Activated T-cell treated with anti-CD3 and anti-CD28 coated beads, Interleukin-2, amount 50 U/mL, for 72 hours (primary cell): ENCODE results near the gene COL21A1. TPM values are rescaled to one million over a fixed set of nuclear protein-coding genes. Genes with fewer than 3 reads are reported as not detected.

Experiments used
- ATAC-seq, 2 donors: fragments of 150-1000 bp; cut with Tn5 transposase; replicated peaks in 1 of 2; 2 replicates each; pipeline ENCODE4 v1.10.0; 2021; ENCODE audit warnings: moderate library complexity in 2 of 2, mild to moderate bottlenecking in 1 of 2
- DNase-seq, 2 donors: peaks; one replicate each; pipeline ENCODE4 v3.0.0; 2021 to 2022; ENCODE audit warnings: mixed read lengths in 1 of 2
- H3K27ac Mint-ChIP-seq: one replicate; pipeline ENCODE4 v1.8.0; 2022; ENCODE audit warnings: mild to moderate bottlenecking, moderate library complexity, mixed read lengths
- H3K27me3 Mint-ChIP-seq: one replicate; pipeline ENCODE4 v1.8.0; 2022; ENCODE audit warnings: low read depth, mixed read lengths
- H3K36me3 Mint-ChIP-seq, 2 donors: one replicate each; pipeline ENCODE4 v1.8.0; 2022; ENCODE audit warnings: mixed read lengths in 2 of 2, mild to moderate bottlenecking in 1 of 2; ENCODE audit not compliant: insufficient read depth in 2 of 2
- H3K4me1 Mint-ChIP-seq: one replicate; pipeline ENCODE4 v1.8.0; 2022; ENCODE audit warnings: low read depth, mixed read lengths
- H3K4me3 Mint-ChIP-seq, 2 donors: one replicate each; pipeline ENCODE4 v1.8.0; 2022; ENCODE audit warnings: mild to moderate bottlenecking in 2 of 2, mixed read lengths in 2 of 2, moderate library complexity in 2 of 2
- H3K9me3 Mint-ChIP-seq, 2 donors: one replicate each; pipeline ENCODE4 v1.8.0; 2022; ENCODE audit warnings: mixed read lengths in 2 of 2
- total RNA-seq, 2 donors: library from RNA; stranded (reverse); gene quantifications; one replicate each; pipeline ENCODE4 v1.2.3, GENCODE V29; 2022

Gene COL21A1
- total RNA-seq, 2 donors from 2014 or later, result not detected

DNA sequence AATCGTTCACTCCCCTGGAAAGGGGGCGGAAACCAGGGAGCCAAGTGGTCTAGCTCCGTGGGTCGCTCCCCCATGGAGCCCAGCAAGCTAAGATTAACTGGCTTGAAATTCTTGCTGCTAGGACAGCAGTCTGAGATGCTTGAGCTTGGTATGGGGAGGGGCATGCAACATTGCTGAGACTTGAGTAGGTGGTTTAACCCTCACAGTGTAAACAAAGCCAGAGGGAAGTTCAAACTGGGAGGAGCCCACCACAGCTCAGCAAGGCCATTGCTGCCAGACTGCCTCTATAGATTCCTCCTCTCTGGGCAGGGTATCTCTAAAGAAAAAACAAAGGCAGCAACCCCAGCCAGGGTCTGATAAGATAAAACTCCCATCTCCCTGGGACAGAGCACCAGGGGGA, 43.2 kb downstream of the COL21A1 start:
- ATAC-seq (no peak), DNase-seq (no peak)
- peaks cover 0 to 1% of the 10 kb centered on the region in 2 donors for H3K36me3 Mint-ChIP-seq
- peaks cover 10 to 18% of the 10 kb centered on the region in 2 donors for H3K9me3 Mint-ChIP-seq
- no peaks in the 10 kb centered on the region for H3K27me3 Mint-ChIP-seq
- no peaks in the 10 kb centered on the region for H3K4me1 Mint-ChIP-seq
- H3K27ac Mint-ChIP-seq, result no peak overlapping the region
- no peak overlapping the region for H3K4me3 Mint-ChIP-seq

DNA sequence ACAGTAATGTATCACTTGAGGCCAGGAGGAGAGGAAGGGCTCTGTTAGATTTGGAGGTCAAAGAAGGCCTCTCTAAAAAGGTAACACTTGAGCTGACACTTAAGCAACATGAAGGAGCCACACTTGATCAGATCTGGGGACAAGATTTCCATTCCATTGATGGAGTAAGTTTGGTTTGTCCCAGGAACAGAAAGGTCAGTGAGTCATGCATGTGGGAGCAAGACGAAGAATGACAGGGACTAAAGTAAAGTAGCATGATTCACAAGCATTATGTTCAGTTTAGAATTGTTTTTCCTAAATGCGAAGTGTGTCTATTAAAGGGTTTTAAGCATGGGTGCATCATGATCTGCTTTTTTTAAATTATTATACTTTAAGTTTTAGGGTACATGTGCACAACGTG, 47.4 kb downstream of the COL21A1 start:
- DNase-seq, result no peak
- Mint-ChIP-seq H3K27me3 (no peaks in the 10 kb centered on the region), H3K4me3 (no peak overlapping the region), H3K27ac (no peak overlapping the region), H3K4me1 (no peaks in the 10 kb centered on the region), H3K9me3 (peaks cover 10 to 13% of the 10 kb centered on the region in 2 donors), H3K36me3 (peaks cover 0 to 1% of the 10 kb centered on the region in 2 donors)
- no peak for ATAC-seq

DNA sequence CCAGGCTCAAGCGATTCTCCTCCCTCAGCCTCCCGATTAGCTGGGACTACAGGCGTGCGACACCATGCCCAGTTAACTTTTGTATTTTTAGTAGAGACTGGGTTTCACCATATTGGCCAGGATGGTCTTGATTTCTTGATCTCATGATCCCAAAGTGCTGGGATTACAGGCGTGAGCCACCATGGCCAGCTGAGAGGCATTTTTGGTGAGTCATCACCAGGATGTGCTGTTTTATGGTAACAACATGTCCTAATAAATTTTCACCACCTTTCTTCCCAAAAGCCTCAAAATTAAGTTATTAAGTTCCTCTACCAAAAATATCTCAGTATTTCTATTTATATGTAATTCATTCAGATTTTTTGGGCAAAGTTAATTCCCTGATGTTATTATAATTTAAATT, 53.5 kb downstream of the COL21A1 start:
- Mint-ChIP-seq H3K9me3 (peaks cover 8 to 15% of the 10 kb centered on the region in 2 donors), H3K27me3 (no peaks in the 10 kb centered on the region), H3K36me3 (peaks cover 0 to 3% of the 10 kb centered on the region in 2 donors), H3K27ac (no peak overlapping the region), H3K4me3 (no peak overlapping the region), H3K4me1 (no peaks in the 10 kb centered on the region)
- ATAC-seq (no peak), DNase-seq (no peak)

DNA sequence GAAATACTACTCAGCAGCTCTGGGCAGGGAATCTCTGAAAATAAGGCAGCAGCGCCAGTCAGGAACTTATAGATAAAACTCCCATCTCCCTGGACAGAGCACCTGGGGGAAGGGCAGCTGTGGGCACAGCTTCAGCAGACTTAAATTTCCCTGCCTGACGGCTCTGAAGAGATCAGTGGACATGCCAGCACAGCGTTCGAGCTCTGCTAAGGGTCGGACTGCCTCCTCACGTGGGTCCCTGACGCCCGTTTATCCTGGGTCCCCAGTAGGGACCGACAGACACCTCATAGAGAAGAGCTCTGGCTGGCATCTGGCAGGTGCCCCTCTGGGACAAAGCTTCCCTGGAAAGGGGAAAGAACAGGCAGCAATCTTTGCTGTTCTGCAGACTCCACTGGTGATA, 59.0 kb downstream of the COL21A1 start:
- no peak for DNase-seq
- Mint-ChIP-seq H3K4me3 (no peak overlapping the region), H3K27ac (no peak overlapping the region), H3K36me3 (peaks cover 0 to 3% of the 10 kb centered on the region in 2 donors), H3K9me3 (peaks cover 6 to 9% of the 10 kb centered on the region in 2 donors), H3K4me1 (no peaks in the 10 kb centered on the region), H3K27me3 (no peaks in the 10 kb centered on the region)
- ATAC-seq, result no peak

DNA sequence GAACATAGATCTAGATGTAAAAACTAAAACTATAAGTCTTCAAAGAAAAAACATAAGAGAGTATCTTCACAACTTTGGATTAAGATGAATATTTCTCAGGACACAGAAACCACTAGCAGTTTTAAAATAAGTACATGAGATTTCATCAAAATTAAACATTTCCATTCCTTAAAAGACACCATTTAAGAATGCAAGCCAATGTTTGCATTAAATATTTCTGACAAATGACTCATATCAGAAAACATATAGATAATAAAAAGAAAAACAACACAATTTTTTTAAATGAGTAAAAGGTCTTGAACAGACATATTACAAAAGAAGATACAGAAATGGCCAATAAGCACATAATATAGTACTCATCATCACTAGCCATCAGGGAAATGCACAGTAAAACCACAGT, 59.7 kb downstream of the COL21A1 start:
- Mint-ChIP-seq H3K27me3 (no peaks in the 10 kb centered on the region), H3K4me1 (no peaks in the 10 kb centered on the region), H3K27ac (no peak overlapping the region), H3K9me3 (peaks cover 4 to 9% of the 10 kb centered on the region in 2 donors), H3K36me3 (peaks cover 0 to 3% of the 10 kb centered on the region in 2 donors), H3K4me3 (no peak overlapping the region)
- DNase-seq (no peak), ATAC-seq (no peak)

DNA sequence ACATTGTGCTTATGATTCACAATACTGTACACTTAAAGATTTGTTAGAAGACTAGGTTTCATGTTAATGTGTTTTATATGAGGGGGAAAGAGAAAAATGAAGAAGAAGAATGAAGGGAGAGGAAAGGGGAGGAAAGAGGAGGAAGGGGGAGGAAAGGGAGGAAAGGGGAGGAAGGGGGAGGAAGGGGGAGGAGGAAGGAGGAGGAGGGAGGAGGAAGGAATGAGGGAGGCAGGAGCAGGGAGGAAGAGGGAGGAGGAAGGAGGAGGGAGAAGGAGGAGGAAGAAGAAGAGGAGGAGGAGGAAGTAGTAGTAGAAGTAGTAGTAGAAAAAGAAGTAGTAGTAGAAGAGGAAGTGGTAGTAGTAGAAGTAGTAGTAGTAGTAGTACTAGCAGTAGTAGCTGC, 70.6 kb downstream of the COL21A1 start:
- H3K4me1 Mint-ChIP-seq, result no peaks in the 10 kb centered on the region
- ATAC-seq, result no peak
- H3K4me3 Mint-ChIP-seq, result no peak overlapping the region
- no peak for DNase-seq
- H3K9me3 Mint-ChIP-seq, result peaks cover 18 to 19% of the 10 kb centered on the region in 2 donors
- no peak overlapping the region for H3K27ac Mint-ChIP-seq
- peaks cover 5 to 8% of the 10 kb centered on the region in 2 donors for H3K36me3 Mint-ChIP-seq
- H3K27me3 Mint-ChIP-seq, result no peaks in the 10 kb centered on the region

DNA sequence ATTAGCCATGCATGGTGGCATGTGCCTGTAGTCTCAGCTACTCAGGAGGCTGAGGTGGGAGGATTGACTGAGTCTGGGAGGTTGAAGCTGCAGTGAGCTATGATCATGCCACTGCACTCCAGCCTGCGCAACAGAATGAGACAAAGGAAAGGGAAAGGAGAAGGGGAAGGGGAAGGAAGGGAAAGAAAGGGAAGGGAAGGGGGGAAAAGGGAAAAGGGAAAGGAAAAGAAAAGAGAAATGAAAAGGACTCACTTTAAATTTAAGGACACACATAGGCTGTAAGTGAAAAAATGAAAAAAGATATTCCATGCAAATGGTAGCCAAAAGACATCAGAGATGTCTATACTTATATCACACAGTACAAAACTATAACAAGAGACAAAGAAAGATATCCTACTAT, 74.2 kb downstream of the COL21A1 start:
- no peak for DNase-seq
- H3K36me3 Mint-ChIP-seq, result peaks cover 5 to 9% of the 10 kb centered on the region in 2 donors
- ATAC-seq, result no peak
- peaks cover 23 to 29% of the 10 kb centered on the region in 2 donors for H3K9me3 Mint-ChIP-seq
- H3K27me3 Mint-ChIP-seq, result no peaks in the 10 kb centered on the region
- no peak overlapping the region for H3K4me3 Mint-ChIP-seq
- H3K4me1 Mint-ChIP-seq, result no peaks in the 10 kb centered on the region
- no peak overlapping the region for H3K27ac Mint-ChIP-seq

DNA sequence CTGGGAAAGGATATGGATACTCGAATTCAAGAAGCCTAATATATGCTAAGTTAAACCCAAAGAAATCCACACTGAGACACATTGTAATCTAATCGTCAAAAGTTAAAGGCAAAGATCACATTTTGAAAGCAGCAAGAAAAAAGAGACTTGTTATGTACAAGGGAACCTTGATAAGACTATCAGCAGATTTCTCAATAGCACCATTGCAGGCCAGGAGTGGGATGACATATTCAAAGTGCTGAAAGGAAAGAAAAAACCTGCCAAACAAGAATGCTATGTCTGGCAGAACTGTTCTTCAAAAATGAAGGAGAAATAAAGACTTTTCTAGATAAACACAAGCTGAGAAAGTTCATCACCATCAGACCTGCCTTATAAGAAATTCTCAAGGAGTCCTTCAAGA, 75.2 kb downstream of the COL21A1 start:
- no peak overlapping the region for H3K27ac Mint-ChIP-seq
- no peaks in the 10 kb centered on the region for H3K4me1 Mint-ChIP-seq
- H3K36me3 Mint-ChIP-seq, result peaks cover 5 to 9% of the 10 kb centered on the region in 2 donors
- no peak for ATAC-seq
- no peaks in the 10 kb centered on the region for H3K27me3 Mint-ChIP-seq
- peaks cover 23 to 30% of the 10 kb centered on the region in 2 donors for H3K9me3 Mint-ChIP-seq
- DNase-seq, result no peak
- no peak overlapping the region for H3K4me3 Mint-ChIP-seq

DNA sequence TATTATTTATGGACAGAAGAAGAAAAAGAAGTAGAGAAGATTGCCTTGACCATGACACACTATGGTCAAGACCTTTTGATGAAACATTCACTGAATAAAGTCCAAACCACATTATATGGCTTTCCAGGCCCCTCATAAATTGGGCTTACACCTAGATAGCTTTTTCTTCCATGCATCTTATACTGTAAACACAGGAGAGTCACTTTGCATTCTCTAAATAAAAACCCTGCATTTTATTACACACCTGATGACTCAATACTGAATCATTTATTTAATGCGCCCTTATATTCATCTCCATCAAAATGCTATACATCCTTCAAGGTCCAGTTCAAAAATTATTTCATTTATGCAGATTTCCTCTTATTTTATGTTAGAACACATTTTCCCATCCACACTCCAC, 78.0 kb downstream of the COL21A1 start:
- H3K9me3 Mint-ChIP-seq, result peaks cover 18 to 26% of the 10 kb centered on the region in 2 donors
- peaks cover 2 to 7% of the 10 kb centered on the region in 2 donors for H3K36me3 Mint-ChIP-seq
- H3K4me1 Mint-ChIP-seq, result no peaks in the 10 kb centered on the region
- DNase-seq (no peak), ATAC-seq (no peak)
- no peak overlapping the region for H3K4me3 Mint-ChIP-seq
- H3K27me3 Mint-ChIP-seq, result no peaks in the 10 kb centered on the region
- no peak overlapping the region for H3K27ac Mint-ChIP-seq

DNA sequence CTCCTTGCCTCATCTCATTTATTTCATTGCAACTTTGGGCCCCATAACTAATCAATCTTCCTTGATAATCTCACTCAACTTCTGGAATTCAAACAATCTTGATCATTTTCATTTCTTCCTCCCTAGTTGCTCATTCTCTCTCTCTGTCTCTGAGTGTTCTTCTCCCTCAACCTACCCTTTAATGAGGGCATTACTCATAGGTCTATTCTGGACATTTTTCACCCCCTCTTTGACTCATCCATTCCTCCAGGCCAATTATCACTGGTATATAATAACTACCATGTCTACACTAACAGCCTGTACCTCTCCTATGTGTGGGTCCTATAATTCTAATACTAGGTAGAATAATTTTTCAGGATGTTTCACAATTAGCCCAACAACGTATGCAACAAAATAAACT, 78.8 kb downstream of the COL21A1 start:
- H3K36me3 Mint-ChIP-seq, result peaks cover 2 to 7% of the 10 kb centered on the region in 2 donors
- no peak overlapping the region for H3K4me3 Mint-ChIP-seq
- no peak for ATAC-seq
- DNase-seq, result no peak
- H3K27me3 Mint-ChIP-seq, result no peaks in the 10 kb centered on the region
- peaks cover 18 to 25% of the 10 kb centered on the region in 2 donors for H3K9me3 Mint-ChIP-seq
- H3K27ac Mint-ChIP-seq, result no peak overlapping the region
- H3K4me1 Mint-ChIP-seq, result no peaks in the 10 kb centered on the region

DNA sequence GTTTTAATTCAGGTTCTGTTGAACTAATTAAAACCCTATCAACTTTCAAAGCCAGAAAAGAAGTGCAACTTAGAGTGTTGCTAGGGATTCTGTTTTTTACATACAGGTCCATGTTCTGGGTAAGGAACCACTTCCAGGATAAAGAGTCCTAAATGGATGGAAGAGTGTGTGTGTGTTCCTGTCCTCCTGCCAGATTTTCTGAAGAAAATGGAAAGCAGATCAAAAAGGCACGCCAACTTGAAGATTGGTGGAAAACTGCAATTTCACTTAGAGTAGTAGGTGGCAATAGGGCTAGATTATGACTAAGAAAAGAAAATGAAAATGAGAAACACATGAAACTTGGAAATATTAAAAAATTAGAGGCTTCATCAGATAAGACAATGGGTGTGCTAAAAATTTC, 85.3 kb downstream of the COL21A1 start:
- Mint-ChIP-seq H3K4me3 (no peak overlapping the region), H3K27me3 (no peaks in the 10 kb centered on the region), H3K27ac (no peak overlapping the region), H3K4me1 (no peaks in the 10 kb centered on the region), H3K36me3 (no peaks in the 10 kb centered on the region), H3K9me3 (peaks cover 2 to 4% of the 10 kb centered on the region in 2 donors)
- no peak for DNase-seq
- ATAC-seq, result no peak

DNA sequence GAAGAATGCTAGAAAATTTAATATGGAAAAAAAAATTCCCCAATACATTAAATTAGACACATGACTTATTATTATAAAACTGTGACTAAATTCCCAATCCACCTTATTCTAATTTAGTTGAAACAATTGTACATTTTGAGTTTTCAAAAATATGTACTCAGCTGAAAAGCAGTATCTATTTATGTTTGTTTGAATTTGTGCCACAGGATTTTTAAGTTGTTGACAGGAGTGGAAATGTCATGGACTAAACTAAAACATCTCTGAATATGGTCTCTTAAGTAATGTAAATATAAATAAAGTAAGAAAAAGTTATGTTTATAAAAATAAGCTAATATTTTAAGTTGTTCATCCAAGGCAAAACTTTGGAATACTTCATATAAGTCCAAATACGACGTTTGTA, 86.9 kb downstream of the COL21A1 start:
- no peak for DNase-seq
- no peak overlapping the region for H3K4me3 Mint-ChIP-seq
- H3K36me3 Mint-ChIP-seq, result no peaks in the 10 kb centered on the region
- H3K9me3 Mint-ChIP-seq, result peaks cover 2 to 5% of the 10 kb centered on the region in 2 donors
- ATAC-seq, result no peak
- H3K27me3 Mint-ChIP-seq, result no peaks in the 10 kb centered on the region
- H3K27ac Mint-ChIP-seq, result no peak overlapping the region
- no peaks in the 10 kb centered on the region for H3K4me1 Mint-ChIP-seq

DNA sequence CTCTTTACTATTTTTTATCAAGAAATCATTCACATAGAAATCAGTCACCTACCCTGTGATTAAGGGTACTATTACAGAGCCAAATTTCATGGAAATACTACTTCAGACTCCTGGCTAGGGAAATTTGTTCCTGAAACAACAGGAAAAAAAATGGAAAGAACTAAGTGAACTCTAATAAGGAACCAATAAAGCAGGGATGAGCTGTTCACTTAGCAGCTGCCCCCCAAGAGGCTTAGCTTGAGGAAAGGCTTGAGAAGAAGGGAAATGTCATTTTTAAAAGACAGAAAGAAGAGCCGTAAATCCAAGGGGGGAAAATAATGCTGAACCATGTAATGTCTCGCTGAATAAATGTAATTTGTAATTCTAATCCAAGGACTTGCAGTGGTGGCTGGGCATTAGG, 88.8 kb downstream of the COL21A1 start:
- Mint-ChIP-seq H3K27ac (no peak overlapping the region), H3K4me3 (no peak overlapping the region), H3K27me3 (no peaks in the 10 kb centered on the region), H3K4me1 (no peaks in the 10 kb centered on the region), H3K9me3 (peaks cover 6 to 10% of the 10 kb centered on the region in 2 donors), H3K36me3 (peaks cover 0 to 2% of the 10 kb centered on the region in 2 donors)
- DNase-seq (no peak), ATAC-seq (no peak)

DNA sequence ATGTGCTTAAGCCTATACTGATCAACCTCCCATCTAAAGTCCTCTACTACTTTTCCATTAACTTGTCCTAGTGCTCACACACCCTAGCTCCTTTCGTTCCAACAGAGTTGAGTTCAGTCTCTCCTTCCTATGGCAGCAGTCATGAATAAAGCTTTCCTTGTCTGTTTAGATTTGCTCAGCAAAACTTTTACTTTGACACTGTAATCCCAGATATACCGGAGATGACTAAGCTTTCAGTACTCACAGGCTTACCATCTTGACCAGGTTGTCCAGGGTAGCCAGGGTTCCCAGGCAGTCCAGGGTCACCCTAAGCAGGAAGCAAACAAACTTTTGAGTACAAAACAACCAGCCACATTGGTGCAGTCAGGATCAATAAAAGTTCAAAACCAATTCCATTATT, 90.7 kb downstream of the COL21A1 start:
- no peak for ATAC-seq
- Mint-ChIP-seq H3K9me3 (peaks cover 8 to 9% of the 10 kb centered on the region in 2 donors), H3K36me3 (peaks cover 0 to 2% of the 10 kb centered on the region in 2 donors)

More for the DNA sequence above, 90.7 kb downstream of the COL21A1 start:
- Mint-ChIP-seq H3K4me3 (no peak overlapping the region), H3K27me3 (no peaks in the 10 kb centered on the region), H3K27ac (no peak overlapping the region), H3K4me1 (no peaks in the 10 kb centered on the region)
- DNase-seq, result no peak
